Stimulated activated CD4-positive, alpha-beta T cell treated with anti-CD3 and anti-CD28 coated beads, Interleukin-1b, Interleukin-23, amount 100 ng/mL, for 1 hour (primary cell): ENCODE results near the gene PIEZO2.

Experiments used
- DNase-seq, 2 donors: peaks; one replicate each; pipeline ENCODE4 v3.0.0-alpha.2; 2020; ENCODE audit warnings: low read depth in 2 of 2

The PIEZO2 gene

GRCh38 chr18:11113046-11113548 lies 36.3 kb downstream of the PIEZO2 start:
- no peak for DNase-seq

GRCh38 chr18:11112286-11112685 lies 37.1 kb downstream of the PIEZO2 start:
- no peak for DNase-seq

GRCh38 chr18:11110509-11110908 lies 38.9 kb downstream of the PIEZO2 start:
- no peak for DNase-seq

GRCh38 chr18:11108947-11109346 lies 40.4 kb downstream of the PIEZO2 start:
- no peak for DNase-seq

- no peak for DNase-seq
These were observed 42.5 kb downstream of the PIEZO2 start for GRCh38 chr18:11106894-11107293.

- no peak for DNase-seq
These were observed 43.9 kb downstream of the PIEZO2 start for GRCh38 chr18:11105463-11105862.

GRCh38 chr18:11104307-11104706 lies 45.1 kb downstream of the PIEZO2 start:
- no peak for DNase-seq

GRCh38 chr18:11096839-11097750 lies 52.3 kb downstream of the PIEZO2 start:
- no peak for DNase-seq

GRCh38 chr18:11096411-11096810 lies 53.0 kb downstream of the PIEZO2 start:
- DNase-seq: no peak

- DNase-seq: no peak
These were observed 53.6 kb downstream of the PIEZO2 start for GRCh38 chr18:11095674-11096293.

GRCh38 chr18:11095211-11095610 lies 54.2 kb downstream of the PIEZO2 start:
- no peak for DNase-seq

GRCh38 chr18:11091746-11092145 lies 57.6 kb downstream of the PIEZO2 start:
- no peak for DNase-seq

GRCh38 chr18:11089931-11090715 lies 59.2 kb downstream of the PIEZO2 start:
- no peak for DNase-seq

- no peak for DNase-seq
These were observed 68.3 kb downstream of the PIEZO2 start for GRCh38 chr18:11081009-11081532.

- no peak for DNase-seq
These were observed 70.9 kb downstream of the PIEZO2 start for GRCh38 chr18:11078491-11078890.

GRCh38 chr18:11077548-11078187 lies 71.7 kb downstream of the PIEZO2 start:
- DNase-seq: no peak

GRCh38 chr18:11074889-11075288 lies 74.5 kb downstream of the PIEZO2 start:
- no peak for DNase-seq

- DNase-seq: no peak
These were observed 75.4 kb downstream of the PIEZO2 start for GRCh38 chr18:11073971-11074370.

- no peak for DNase-seq
These were observed 76.7 kb downstream of the PIEZO2 start for GRCh38 chr18:11072632-11073031.

- no peak for DNase-seq
These were observed 78.1 kb downstream of the PIEZO2 start for GRCh38 chr18:11071300-11071699.

- DNase-seq: no peak
These were observed 78.8 kb downstream of the PIEZO2 start for GRCh38 chr18:11070593-11070992.
